Lung (tissue), 12 donors: ENCODE data around the gene AGAP1. TPM values are rescaled to one million over a fixed set of nuclear protein-coding genes. Genes with fewer than 3 reads are reported as not detected.
A peak's percentile ranks its signal among the peaks of the same experiment; 100 is the strongest.

Source experiments
- ATAC-seq: fragments of 200-7000 bp; cut with Tn5 transposase; one replicate; pipeline ENCODE4 v1.9.1; 2020; ENCODE audit warnings: moderate number of reproducible peaks; ENCODE audit not compliant: insufficient read depth, low FRiP score
- DNase-seq, 3 donors: peaks; one replicate each; pipeline ENCODE4 v3.0.0-alpha.2; 2013 to 2017
- H3K27ac ChIP-seq, 2 donors: one replicate each; pipeline ENCODE4 v1.5.1; 2013; ENCODE audit warnings: mild to moderate bottlenecking in 2 of 2, moderate library complexity in 2 of 2, control low read depth in 1 of 2, inconsistent platforms in 1 of 2, low read depth in 1 of 2, low read length in 1 of 2
- H3K27me3 ChIP-seq, 3 donors: one replicate each; pipeline ENCODE4 v1.5.1; 2013; ENCODE audit warnings: low read length in 2 of 3; ENCODE audit not compliant: control insufficient read depth in 3 of 3, insufficient read depth in 3 of 3
- H3K36me3 ChIP-seq, 4 donors: one replicate each; pipeline ENCODE4 v1.5.1; 2013; ENCODE audit warnings: low read length in 4 of 4, mild to moderate bottlenecking in 1 of 4, moderate library complexity in 1 of 4; ENCODE audit not compliant: control insufficient read depth in 4 of 4, insufficient read depth in 4 of 4
- H3K4me1 ChIP-seq, 5 donors: one replicate each; pipeline ENCODE4 v1.5.1; 2013; ENCODE audit warnings: low read length in 5 of 5, mild to moderate bottlenecking in 2 of 5, moderate library complexity in 1 of 5; ENCODE audit not compliant: control insufficient read depth in 5 of 5, insufficient read depth in 5 of 5
- H3K4me3 ChIP-seq: one replicate; pipeline ENCODE4 v1.5.1; 2013; ENCODE audit warnings: mild to moderate bottlenecking, control low read depth, moderate library complexity
- H3K9ac ChIP-seq, 2 donors: one replicate each; pipeline ENCODE4 v1.5.1; 2013; ENCODE audit warnings: low read length in 2 of 2, control low read depth in 1 of 2; ENCODE audit not compliant: insufficient read depth in 1 of 2
- H3K9me3 ChIP-seq, 4 donors: one replicate each; pipeline ENCODE4 v1.5.1; 2013; ENCODE audit warnings: low read length in 3 of 4, mild to moderate bottlenecking in 1 of 4, moderate library complexity in 1 of 4; ENCODE audit not compliant: control insufficient read depth in 4 of 4, insufficient read depth in 3 of 4
- WGBS, 2 donors: extraction: QIAGEN DNeasy Blood & Tissue Kit; methylation state at CpG; one replicate each; pipeline ENCODE4 v1.1.7; 2013; 5-methylcytosine and 5-hydroxymethylcytosine counted together
- polyA plus RNA-seq, 2 donors: library from polyadenylated mRNA; stranded (reverse); fragments of 200-250 nt; gene quantifications; one replicate each; pipeline ENCODE4 v1.2.1, GENCODE V29; 2013
- total RNA-seq, 2 donors: library from RNA; depleted of rRNA in 1 of 2; stranded (reverse); fragments of >200 nt in 1 of 2; gene quantifications; one replicate each; pipeline ENCODE4 v1.2.1, GENCODE V29; 2014 to 2021
- TF ChIP-seq, protein P1 (sequence below): IDR thresholded peaks from 2 replicates; pipeline ENCODE4 v1.5.1; 2012; ENCODE audit warnings: mild to moderate bottlenecking; ENCODE audit errors: control extremely low read depth, extremely low read depth
- donor health status: control.
- donor health status: control.
- donor health status: Bipolar disorder and iron deficiency.
- donor health status: healthy.
- donor health status: DM: yes; HTN: yes; CAD: no.

AGAP1 gene
- total and polyA plus RNA-seq, 4 donors = 6.6 to 39.4 (median 20.2) TPM

DNA sequence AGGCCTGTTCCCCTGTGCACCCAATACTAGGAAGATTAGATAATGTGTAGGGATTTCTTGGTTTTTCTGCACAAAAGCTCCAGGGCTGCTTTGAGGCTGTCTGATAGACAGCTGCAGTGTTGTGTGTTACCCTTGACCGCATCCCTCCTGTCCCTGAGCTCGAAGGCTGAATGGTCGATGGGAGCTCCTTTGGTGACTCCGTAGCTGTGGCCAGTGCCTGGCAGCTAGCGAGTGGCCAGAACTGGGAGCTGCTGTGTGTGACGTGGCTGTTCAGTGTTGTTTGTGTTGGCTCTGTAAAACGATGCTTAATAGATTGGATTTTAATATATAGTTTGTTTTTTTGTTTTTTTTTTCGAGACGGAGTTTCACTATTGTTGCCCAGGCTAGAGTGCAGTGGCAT is 170.0 kb downstream of the AGAP1 start:
- Histone ChIP-seq H3K36me3 (no peaks in the 10 kb centered on the region), H3K27ac (no peak overlapping the region), H3K4me1 (peaks cover 5 to 31% (median 11%) of the 10 kb centered on the region in 5 donors), H3K9me3 (no peaks in the 10 kb centered on the region), H3K9ac (no peak overlapping the region), H3K4me3 (no peak overlapping the region), H3K27me3 (peaks cover 0 to 5% (median 0%) of the 10 kb centered on the region in 3 donors)
- ATAC-seq (no peak), DNase-seq (no peak)
- TF ChIP-seq, protein P1, sequence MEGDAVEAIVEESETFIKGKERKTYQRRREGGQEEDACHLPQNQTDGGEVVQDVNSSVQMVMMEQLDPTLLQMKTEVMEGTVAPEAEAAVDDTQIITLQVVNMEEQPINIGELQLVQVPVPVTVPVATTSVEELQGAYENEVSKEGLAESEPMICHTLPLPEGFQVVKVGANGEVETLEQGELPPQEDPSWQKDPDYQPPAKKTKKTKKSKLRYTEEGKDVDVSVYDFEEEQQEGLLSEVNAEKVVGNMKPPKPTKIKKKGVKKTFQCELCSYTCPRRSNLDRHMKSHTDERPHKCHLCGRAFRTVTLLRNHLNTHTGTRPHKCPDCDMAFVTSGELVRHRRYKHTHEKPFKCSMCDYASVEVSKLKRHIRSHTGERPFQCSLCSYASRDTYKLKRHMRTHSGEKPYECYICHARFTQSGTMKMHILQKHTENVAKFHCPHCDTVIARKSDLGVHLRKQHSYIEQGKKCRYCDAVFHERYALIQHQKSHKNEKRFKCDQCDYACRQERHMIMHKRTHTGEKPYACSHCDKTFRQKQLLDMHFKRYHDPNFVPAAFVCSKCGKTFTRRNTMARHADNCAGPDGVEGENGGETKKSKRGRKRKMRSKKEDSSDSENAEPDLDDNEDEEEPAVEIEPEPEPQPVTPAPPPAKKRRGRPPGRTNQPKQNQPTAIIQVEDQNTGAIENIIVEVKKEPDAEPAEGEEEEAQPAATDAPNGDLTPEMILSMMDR = no peak
- 85 to 87% methylated on average over 9 of the region's 9 CpGs for WGBS, 2 donors

DNA sequence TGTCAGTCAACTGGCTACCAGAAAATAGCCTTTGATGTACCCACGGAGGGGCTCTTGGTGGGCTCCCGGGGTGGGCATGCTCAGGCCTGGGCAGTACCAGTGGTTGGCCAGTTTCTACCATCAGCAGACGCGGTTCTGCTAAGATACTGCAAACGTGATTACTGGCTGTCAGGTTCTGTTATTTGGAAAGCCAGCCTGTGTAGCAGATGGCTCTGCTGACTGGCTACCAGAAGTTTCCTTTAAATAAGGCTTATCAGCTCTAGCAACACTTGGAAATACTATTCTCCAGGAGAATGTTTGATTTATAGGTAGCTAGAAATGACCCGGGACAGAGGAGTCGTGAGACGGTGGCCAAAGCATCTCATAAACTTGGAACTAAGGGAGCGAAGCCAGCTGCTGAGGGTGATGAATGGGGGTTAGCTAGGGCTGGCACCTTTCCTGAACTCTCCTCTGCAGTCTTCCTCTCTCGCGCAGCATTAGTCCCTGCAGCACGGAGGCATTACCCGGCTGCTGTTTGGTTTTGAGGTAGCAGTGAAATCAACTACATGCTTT is 171.9 kb downstream of the AGAP1 start:
- H3K9ac ChIP-seq = no peak overlapping the region

DNA sequence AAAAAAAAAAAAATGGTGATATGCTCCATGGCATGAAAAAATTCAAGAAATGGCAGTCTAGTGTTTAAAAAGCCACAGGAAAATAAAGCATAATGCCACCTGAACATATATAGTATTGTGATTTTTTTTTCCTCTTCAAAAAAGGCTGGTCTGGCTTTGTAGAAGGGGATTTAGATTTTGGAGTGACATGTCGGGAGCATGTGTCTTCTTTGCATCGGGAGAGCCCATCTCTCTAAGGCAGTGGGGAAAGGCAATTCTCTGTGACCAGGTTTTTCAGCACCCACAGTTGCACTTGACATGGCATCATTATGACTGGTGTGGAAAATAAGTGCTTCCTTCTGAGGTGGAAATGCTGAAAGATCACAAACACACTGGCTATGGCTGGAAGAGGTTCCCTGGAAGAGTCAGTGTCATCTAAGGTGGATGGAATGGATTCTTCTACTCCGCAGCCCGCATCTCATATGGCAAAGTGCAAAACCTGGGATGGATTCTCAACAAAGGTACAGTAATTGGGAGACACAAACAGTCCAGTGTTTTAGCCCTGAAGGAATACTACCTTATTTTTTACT is 172.5 kb downstream of the AGAP1 start:
- TF ChIP-seq, protein P1 = no peak
- ATAC-seq (no peak), DNase-seq (peak; percentile 62 to 93 (median 89))
- Histone ChIP-seq H3K27me3 (peaks cover 0 to 9% (median 2%) of the 10 kb centered on the region in 3 donors), H3K9ac (peak overlapping the region in 1 of 2 donors; percentile 43), H3K27ac (no peak overlapping the region), H3K9me3 (no peaks in the 10 kb centered on the region), H3K4me3 (no peak overlapping the region), H3K4me1 (peaks cover 0 to 27% (median 9%) of the 10 kb centered on the region in 5 donors), H3K36me3 (no peaks in the 10 kb centered on the region)
- 1% methylated on average over 4 of the region's 4 CpGs for WGBS, 2 donors

More for the DNA sequence above, 171.9 kb downstream of the AGAP1 start:
- H3K27ac ChIP-seq = no peak overlapping the region
- H3K4me1 ChIP-seq = peaks cover 4 to 26% (median 9%) of the 10 kb centered on the region in 5 donors
- H3K27me3 ChIP-seq = peaks cover 0 to 9% (median 0%) of the 10 kb centered on the region in 3 donors
- H3K4me3 ChIP-seq = no peak overlapping the region
- ATAC-seq = no peak
- TF ChIP-seq, protein P1 = no peak
- WGBS, 2 donors = 11 to 14% methylated on average over 13 of the region's 13 CpGs
- no peaks in the 10 kb centered on the region for H3K9me3 ChIP-seq
- H3K36me3 ChIP-seq = no peaks in the 10 kb centered on the region
- DNase-seq = no peak

DNA sequence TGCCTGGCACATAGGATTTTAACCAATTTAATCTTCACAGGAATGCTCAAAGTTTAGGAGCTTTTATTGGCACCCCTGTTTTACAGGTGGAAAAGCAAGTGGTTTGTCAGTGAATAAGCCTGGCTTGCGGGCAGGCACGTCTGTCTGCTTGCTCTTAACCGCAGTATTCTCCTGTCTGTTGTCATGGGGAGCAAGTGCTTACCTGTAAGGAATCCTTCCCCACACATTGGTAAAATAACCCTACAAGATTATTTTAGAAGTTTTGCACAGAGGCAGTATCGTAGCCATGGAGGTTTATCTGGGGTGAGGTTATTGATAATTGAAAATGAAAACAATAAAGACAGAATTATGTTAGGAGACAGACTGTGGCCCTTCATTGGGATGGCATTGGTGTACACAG is 174.9 kb downstream of the AGAP1 start:
- Histone ChIP-seq H3K9me3 (no peaks in the 10 kb centered on the region), H3K27me3 (peaks cover 0 to 14% (median 13%) of the 10 kb centered on the region in 3 donors), H3K4me1 (peaks cover 0 to 27% (median 7%) of the 10 kb centered on the region in 5 donors), H3K4me3 (no peak overlapping the region), H3K27ac (no peak overlapping the region), H3K36me3 (no peaks in the 10 kb centered on the region), H3K9ac (no peak overlapping the region)
- no peak for DNase-seq
- TF ChIP-seq, protein P1 = no peak
- ATAC-seq = no peak
- WGBS, 2 donors = 92 to 93% methylated on average over 4 of the region's 4 CpGs
